NB4 (cell line): ENCODE data around the gene IFT20.
"Not testable (repeated sequence)": the region's sequence is repeated elsewhere in the genome, so short reads cannot be mapped to it uniquely, and the experiment has no call there.

Experiments used
- DNase-seq: peaks from one replicate; pipeline ENCODE4 v3.0.0; 2010; ENCODE audit warnings: low read depth
- H3K4me3 ChIP-seq: one replicate; pipeline ENCODE4 v1.5.1; 2011; ENCODE audit warnings: mild to moderate bottlenecking, low read depth, low read length, moderate library complexity
- CTCF ChIP-seq: IDR thresholded peaks from one replicate; pipeline ENCODE4 v1.5.1; 2012; ENCODE audit warnings: low read depth, low read length
- MAX ChIP-seq: IDR thresholded peaks from 2 replicates; pipeline ENCODE4 v1.6.1; 2011; ENCODE audit warnings: low read depth, low read length
- MYC ChIP-seq: IDR thresholded peaks from 2 replicates; pipeline ENCODE4 v1.6.1; 2011; ENCODE audit warnings: low read depth, low read length
- POLR2A ChIP-seq: IDR thresholded peaks from 2 replicates; pipeline ENCODE4 v1.6.1; 2011; ENCODE audit warnings: mild to moderate bottlenecking; ENCODE audit not compliant: insufficient read length; ENCODE audit errors: extremely low read depth

Gene IFT20

GRCh38 chr17:28341516-28341915 lies 6.2 kb upstream of the IFT20 start:
- no peak for DNase-seq
- TF ChIP-seq MYC = no peak
- no peak for TF ChIP-seq POLR2A
- TF ChIP-seq MAX = no peak
- no peak for TF ChIP-seq CTCF
- H3K4me3 ChIP-seq = no peak overlapping the region

- DNase-seq = no peak
- TF ChIP-seq POLR2A (no peak), MAX (no peak), CTCF (no peak), MYC (no peak)
- no peak overlapping the region for H3K4me3 ChIP-seq
Measured at GRCh38 chr17:28340374-28340773, 5.1 kb upstream of the IFT20 start.

GRCh38 chr17:28339431-28339830 lies 4.2 kb upstream of the IFT20 start:
- no peak for DNase-seq
- no peak overlapping the region for H3K4me3 ChIP-seq
- no peak for TF ChIP-seq POLR2A
- TF ChIP-seq MYC = no peak
- no peak for TF ChIP-seq MAX
- TF ChIP-seq CTCF = no peak

- not testable (repeated sequence) for H3K4me3 ChIP-seq
Measured at GRCh38 chr17:28338769-28339212, 3.5 kb upstream of the IFT20 start.

GRCh38 chr17:28338056-28338768 lies 2.9 kb upstream of the IFT20 start:
- no peak for TF ChIP-seq MAX
- no peak for TF ChIP-seq MYC
- no peak for TF ChIP-seq CTCF
- no peak for TF ChIP-seq POLR2A
- H3K4me3 ChIP-seq = no peak overlapping the region
- DNase-seq = no peak

More at GRCh38 chr17:28338769-28339212, 3.5 kb upstream of the IFT20 start:
- DNase-seq = not testable (repeated sequence)

GRCh38 chr17:28335959-28336871 lies 943 bp upstream of the IFT20 start:
- DNase-seq = peak; percentile 42
- H3K4me3 ChIP-seq = peak overlapping the region; percentile 90
- TF ChIP-seq MAX (no peak), MYC (no peak), CTCF (no peak), POLR2A (no peak)
